Measurements from ENCODE around the gene ZFYVE28. TPM values are rescaled to one million over a fixed set of nuclear protein-coding genes. Genes with fewer than 3 reads are reported as not detected.

Gene ZFYVE28
- total and polyA plus RNA-seq, 2 donors (not counting 1 experiment from before 2014, with no cell fraction given) = 5.8 to 12.1 TPM

- ChIA-PET POLR2A (no interaction called here), CTCF (interaction anchor here (1.4 kb wide), 1 partner anchor 129 kb away, joined by 5 read pairs; no protein-coding TSS in a partner anchor)
- Histone ChIP-seq H3K9ac (ENCODE audit: low read length) (no peak overlapping the region), H3K36me3 (replicated peaks in 1 of 2; ENCODE audit: control extremely low read depth in 1 of 2, control insufficient read depth in 1 of 2, extremely low read depth in 1 of 2, insufficient read depth in 2 of 2, low read length in 1 of 2) (no peaks in the 10 kb centered on the region), H3K4me2 (replicated peaks; ENCODE audit: low read depth, low read length, poor library complexity, severe bottlenecking) (no peak overlapping the region), H4K20me1 (ENCODE audit: control insufficient read depth, insufficient read depth, low read length, poor library complexity, severe bottlenecking) (no peaks in the 10 kb centered on the region), H3K27me3 (replicated peaks in 1 of 4; ENCODE audit: control extremely low read depth in 1 of 4, control insufficient read depth in 3 of 4, insufficient read depth in 4 of 4, low read length in 3 of 4) (peaks cover 0 to 1% (median 0%) of the 10 kb centered on the region in 4 experiments), H2AFZ (ENCODE audit: insufficient read depth, low read depth, low read length, poor library complexity, severe bottlenecking) (no peak overlapping the region), H3K4me3 (ENCODE audit: control extremely low read depth in 1 of 5, extremely low read depth in 1 of 5, insufficient read depth in 1 of 5, low read depth in 2 of 5, low read length in 4 of 5) (no peak overlapping the region), H3K79me2 (ENCODE audit: control insufficient read depth, insufficient read depth, low read length) (peaks cover 7% of the 10 kb centered on the region), H3K4me1 (ENCODE audit: control insufficient read depth in 2 of 2, insufficient read depth in 2 of 2, low read length in 2 of 2) (peaks cover 0 to under 1% of the 10 kb centered on the region in 2 donors), H3K27ac (ENCODE audit: low read length in 2 of 2) (no peak overlapping the region), H3K9me3 (ENCODE audit: control extremely low read depth in 1 of 3, control insufficient read depth in 2 of 3, insufficient read depth in 1 of 3, low read length in 2 of 3) (peaks cover 5 to 11% (median 5%) of the 10 kb centered on the region in 3 donors)
- ATAC-seq (ENCODE audit: low read depth) (no peak), DNase-seq (no peak)
- Mint-ChIP-seq H3K27ac (no peak overlapping the region), H3K9me3 (ENCODE audit: insufficient read depth) (peaks cover 3% of the 10 kb centered on the region), H3K4me3 (no peak overlapping the region), H3K27me3 (peaks cover 5% of the 10 kb centered on the region), H3K4me1 (peaks cover 2% of the 10 kb centered on the region)
- no CpG with 5 or more reads among the region's 3 CpGs for WGBS (ENCODE audit: insufficient coverage)
- intact Hi-C loops (cut with micrococcal nuclease) = no loop called here
- TF ChIP-seq CTCF (IDR thresholded peaks at IDR 0.05) (no peak), EZH2 (IDR thresholded peaks at IDR 0.05; ENCODE audit: borderline replicate concordance, insufficient read depth, low read depth, low read length, poor library complexity, severe bottlenecking) (no peak)
Measured at GRCh38 chr4:2348786-2349185, 69.7 kb downstream of the ZFYVE28 start.

GRCh38 chr4:2347190-2347589, 71.3 kb downstream of the ZFYVE28 start:
- TF ChIP-seq CTCF (IDR thresholded peaks at IDR 0.05) = no peak
- no peak for TF ChIP-seq EZH2 (IDR thresholded peaks at IDR 0.05; ENCODE audit: borderline replicate concordance, insufficient read depth, low read depth, low read length, poor library complexity, severe bottlenecking)
- Mint-ChIP-seq H3K4me3 (no peak overlapping the region), H3K27me3 (peaks cover 5% of the 10 kb centered on the region), H3K9me3 (ENCODE audit: insufficient read depth) (peaks cover 3% of the 10 kb centered on the region), H3K27ac (no peak overlapping the region), H3K4me1 (no peaks in the 10 kb centered on the region)
- intact Hi-C loops (cut with micrococcal nuclease) = no loop called here
- CTCF ChIA-PET = no interaction called here
- POLR2A ChIA-PET = no interaction called here
- H3K9ac ChIP-seq (ENCODE audit: low read length) = no peak overlapping the region
- H3K9me3 ChIP-seq (ENCODE audit: control extremely low read depth in 1 of 3, control insufficient read depth in 2 of 3, insufficient read depth in 1 of 3, low read length in 2 of 3) = peaks cover 5 to 11% (median 5%) of the 10 kb centered on the region in 3 donors
- no peaks in the 10 kb centered on the region for H4K20me1 ChIP-seq (ENCODE audit: control insufficient read depth, insufficient read depth, low read length, poor library complexity, severe bottlenecking)
- no peak overlapping the region for H3K4me2 ChIP-seq (replicated peaks; ENCODE audit: low read depth, low read length, poor library complexity, severe bottlenecking)
- H3K79me2 ChIP-seq (ENCODE audit: control insufficient read depth, insufficient read depth, low read length) = no peaks in the 10 kb centered on the region
- no peaks in the 10 kb centered on the region for H3K36me3 ChIP-seq (replicated peaks in 1 of 2; ENCODE audit: control extremely low read depth in 1 of 2, control insufficient read depth in 1 of 2, extremely low read depth in 1 of 2, insufficient read depth in 2 of 2, low read length in 1 of 2)
- no peak overlapping the region for H3K27ac ChIP-seq (ENCODE audit: low read length in 2 of 2)
- H2AFZ ChIP-seq (ENCODE audit: insufficient read depth, low read depth, low read length, poor library complexity, severe bottlenecking) = no peak overlapping the region
- no peaks in the 10 kb centered on the region for H3K4me1 ChIP-seq (ENCODE audit: control insufficient read depth in 2 of 2, insufficient read depth in 2 of 2, low read length in 2 of 2)
- WGBS (ENCODE audit: insufficient coverage) = no CpG with 5 or more reads among the region's 4 CpGs
- ATAC-seq (ENCODE audit: low read depth) (no peak), DNase-seq (no peak)
- H3K27me3 ChIP-seq (replicated peaks in 1 of 4; ENCODE audit: control extremely low read depth in 1 of 4, control insufficient read depth in 3 of 4, insufficient read depth in 4 of 4, low read length in 3 of 4) = peaks cover 0 to 3% (median 0%) of the 10 kb centered on the region in 4 experiments
- H3K4me3 ChIP-seq (ENCODE audit: control extremely low read depth in 1 of 5, extremely low read depth in 1 of 5, insufficient read depth in 1 of 5, low read depth in 2 of 5, low read length in 4 of 5) = no peak overlapping the region

All from B cell (primary cell).